ENCODE data around the gene RC3H1. TPM values are rescaled to one million over a fixed set of nuclear protein-coding genes. Genes with fewer than 3 reads are reported as not detected.

The RC3H1 gene
- total and polyA plus RNA-seq, 2 donors from 2014 or later, result 2.5 to 40.5 TPM

- Histone ChIP-seq H3K27me3 (ENCODE audit: control insufficient read depth, insufficient read depth, low read length) (no peaks in the 10 kb centered on the region), H3K9ac (ENCODE audit: low read length in 3 of 3) (no peak overlapping the region), H3K27ac (ENCODE audit: low read depth in 2 of 2, low read length in 2 of 2) (no peak overlapping the region), H3K36me3 (ENCODE audit: control insufficient read depth in 2 of 3, insufficient read depth in 3 of 3, low read length in 3 of 3) (no peaks in the 10 kb centered on the region), H3K4me3 (ENCODE audit: low read length in 3 of 3) (no peak overlapping the region), H3K4me1 (ENCODE audit: control insufficient read depth in 2 of 3, insufficient read depth in 2 of 3, low read depth in 1 of 3, low read length in 3 of 3) (no peaks in the 10 kb centered on the region), H3K9me3 (ENCODE audit: control insufficient read depth in 2 of 3, insufficient read depth in 1 of 3, low read length in 3 of 3) (no peaks in the 10 kb centered on the region)
- TF ChIP-seq, protein P1, sequence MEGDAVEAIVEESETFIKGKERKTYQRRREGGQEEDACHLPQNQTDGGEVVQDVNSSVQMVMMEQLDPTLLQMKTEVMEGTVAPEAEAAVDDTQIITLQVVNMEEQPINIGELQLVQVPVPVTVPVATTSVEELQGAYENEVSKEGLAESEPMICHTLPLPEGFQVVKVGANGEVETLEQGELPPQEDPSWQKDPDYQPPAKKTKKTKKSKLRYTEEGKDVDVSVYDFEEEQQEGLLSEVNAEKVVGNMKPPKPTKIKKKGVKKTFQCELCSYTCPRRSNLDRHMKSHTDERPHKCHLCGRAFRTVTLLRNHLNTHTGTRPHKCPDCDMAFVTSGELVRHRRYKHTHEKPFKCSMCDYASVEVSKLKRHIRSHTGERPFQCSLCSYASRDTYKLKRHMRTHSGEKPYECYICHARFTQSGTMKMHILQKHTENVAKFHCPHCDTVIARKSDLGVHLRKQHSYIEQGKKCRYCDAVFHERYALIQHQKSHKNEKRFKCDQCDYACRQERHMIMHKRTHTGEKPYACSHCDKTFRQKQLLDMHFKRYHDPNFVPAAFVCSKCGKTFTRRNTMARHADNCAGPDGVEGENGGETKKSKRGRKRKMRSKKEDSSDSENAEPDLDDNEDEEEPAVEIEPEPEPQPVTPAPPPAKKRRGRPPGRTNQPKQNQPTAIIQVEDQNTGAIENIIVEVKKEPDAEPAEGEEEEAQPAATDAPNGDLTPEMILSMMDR (IDR thresholded peaks at IDR 0.05; ENCODE audit: borderline replicate concordance, extremely low read depth, insufficient read depth), result no peak
- FAIRE-seq (no peak), DNase-seq (no peak)
- intact Hi-C loops (cut with DNase I), result no loop called here
These were observed 30.5 kb upstream of the RC3H1 start for GRCh38 chr1:174052621-174053020.

- FAIRE-seq (no peak), DNase-seq (no peak)
- intact Hi-C loops (cut with DNase I), result no loop called here
- no peak overlapping the region for H3K27ac ChIP-seq (ENCODE audit: low read depth in 2 of 2, low read length in 2 of 2)
- H3K36me3 ChIP-seq (ENCODE audit: control insufficient read depth in 2 of 3, insufficient read depth in 3 of 3, low read length in 3 of 3), result no peaks in the 10 kb centered on the region
- TF ChIP-seq, protein P1 (IDR thresholded peaks at IDR 0.05; ENCODE audit: borderline replicate concordance, extremely low read depth, insufficient read depth), result no peak
- H3K4me3 ChIP-seq (ENCODE audit: low read length in 3 of 3), result no peak overlapping the region
- H3K27me3 ChIP-seq (ENCODE audit: control insufficient read depth, insufficient read depth, low read length), result no peaks in the 10 kb centered on the region
- H3K9ac ChIP-seq (ENCODE audit: low read length in 3 of 3), result no peak overlapping the region
- H3K9me3 ChIP-seq (ENCODE audit: control insufficient read depth in 2 of 3, insufficient read depth in 1 of 3, low read length in 3 of 3), result no peaks in the 10 kb centered on the region
- no peaks in the 10 kb centered on the region for H3K4me1 ChIP-seq (ENCODE audit: control insufficient read depth in 2 of 3, insufficient read depth in 2 of 3, low read depth in 1 of 3, low read length in 3 of 3)
These were observed 29.8 kb upstream of the RC3H1 start for GRCh38 chr1:174051956-174052355.

DNA sequence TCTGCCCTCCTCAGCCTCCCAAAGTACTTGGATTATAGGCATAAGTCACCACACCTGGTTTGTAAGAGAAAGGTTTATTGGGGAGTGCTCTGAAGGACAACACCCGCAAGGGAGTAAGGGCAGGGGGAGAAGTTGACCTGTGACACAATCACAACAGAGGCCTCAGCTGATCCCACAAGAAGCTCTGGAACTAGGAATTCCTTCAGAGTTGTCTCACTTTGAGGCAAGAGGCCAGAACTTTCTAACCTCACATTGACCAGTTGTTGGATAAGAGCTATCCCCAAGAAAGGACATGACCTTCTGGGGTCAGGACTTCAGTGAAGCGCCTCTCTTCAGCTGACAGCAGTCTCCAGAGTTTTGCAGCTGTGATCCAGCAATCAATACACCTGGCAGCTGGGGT lies 27.4 kb upstream of the RC3H1 start:
- TF ChIP-seq, protein P1 (IDR thresholded peaks at IDR 0.05; ENCODE audit: borderline replicate concordance, extremely low read depth, insufficient read depth), result no peak
- H3K36me3 ChIP-seq (ENCODE audit: control insufficient read depth in 2 of 3, insufficient read depth in 3 of 3, low read length in 3 of 3), result no peaks in the 10 kb centered on the region
- intact Hi-C loops (cut with DNase I), result no loop called here
- H3K4me3 ChIP-seq (ENCODE audit: low read length in 3 of 3), result no peak overlapping the region
- no peaks in the 10 kb centered on the region for H3K9me3 ChIP-seq (ENCODE audit: control insufficient read depth in 2 of 3, insufficient read depth in 1 of 3, low read length in 3 of 3)
- no peaks in the 10 kb centered on the region for H3K27me3 ChIP-seq (ENCODE audit: control insufficient read depth, insufficient read depth, low read length)
- no peaks in the 10 kb centered on the region for H3K4me1 ChIP-seq (ENCODE audit: control insufficient read depth in 2 of 3, insufficient read depth in 2 of 3, low read depth in 1 of 3, low read length in 3 of 3)
- FAIRE-seq, result no peak
- no peak overlapping the region for H3K27ac ChIP-seq (ENCODE audit: low read depth in 2 of 2, low read length in 2 of 2)
- no peak for DNase-seq
- H3K9ac ChIP-seq (ENCODE audit: low read length in 3 of 3), result no peak overlapping the region

All from kidney (tissue), 14 donors.